ENCODE measurements around the gene OPCML.

The OPCML gene

DNA sequence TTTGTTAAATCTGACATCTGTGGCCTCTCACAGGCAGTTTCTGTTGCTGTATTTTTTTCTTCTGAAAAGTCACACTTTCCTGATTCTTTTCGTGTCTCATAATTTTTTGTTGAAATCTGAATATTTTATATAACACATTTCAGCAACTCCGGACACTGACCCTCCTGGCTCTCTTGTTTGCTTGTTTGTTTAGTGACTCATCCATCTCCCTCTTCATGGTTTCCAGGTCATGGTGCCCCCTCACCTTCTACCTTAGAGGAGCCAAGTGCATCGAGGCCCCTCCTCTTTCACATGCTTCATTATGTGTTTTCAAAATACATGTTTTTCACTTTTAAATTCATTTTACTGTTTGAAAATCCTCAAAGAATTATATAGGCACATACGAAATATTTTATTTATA, 562.4 kb downstream of the OPCML start:
- Histone ChIP-seq H3K9me3 (ENCODE audit: low read length) (no peaks in the 10 kb centered on the region), H3K4me1 (ENCODE audit: insufficient read depth, low read length) (peaks cover 4% of the 10 kb centered on the region), H2AFZ (ENCODE audit: low read depth, low read length) (no peak overlapping the region)

GRCh38 chr11:132962041-132962440, 570.3 kb downstream of the OPCML start:
- Histone ChIP-seq H3K27me3 (ENCODE audit: insufficient read depth, low read length) (peaks cover 10% of the 10 kb centered on the region), H3K9me3 (ENCODE audit: low read length) (no peaks in the 10 kb centered on the region), H3K4me3 (ENCODE audit: low read length) (no peak overlapping the region), H3K36me3 (ENCODE audit: insufficient read depth, low read length) (no peaks in the 10 kb centered on the region), H2AFZ (ENCODE audit: low read depth, low read length) (no peak overlapping the region), H3K4me1 (ENCODE audit: insufficient read depth, low read length) (no peaks in the 10 kb centered on the region)

More for the DNA sequence above, 562.4 kb downstream of the OPCML start:
- Histone ChIP-seq H3K27me3 (ENCODE audit: insufficient read depth, low read length) (no peaks in the 10 kb centered on the region), H3K4me3 (ENCODE audit: low read length) (no peak overlapping the region), H3K36me3 (ENCODE audit: insufficient read depth, low read length) (no peaks in the 10 kb centered on the region)

DNA sequence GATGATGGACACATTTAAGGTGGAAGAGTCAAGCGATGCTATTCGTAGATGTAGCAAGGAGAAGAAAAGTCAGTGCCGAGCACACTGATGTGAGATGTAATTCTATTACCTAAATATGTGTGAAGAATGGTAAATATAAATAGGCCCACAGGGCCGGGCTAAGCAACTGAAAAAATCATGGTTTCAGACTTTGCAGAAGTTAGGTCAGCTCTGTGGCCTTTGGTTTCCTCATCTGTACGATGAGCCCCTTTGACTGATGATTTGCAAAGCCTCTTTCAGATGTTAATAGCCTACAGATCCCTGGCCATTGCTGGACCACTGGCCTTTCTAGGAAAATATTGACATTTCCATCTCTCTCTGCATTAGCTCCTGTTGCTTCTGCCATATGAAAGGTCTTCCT, 570.8 kb downstream of the OPCML start:
- Histone ChIP-seq H3K9me3 (ENCODE audit: low read length) (no peaks in the 10 kb centered on the region), H2AFZ (ENCODE audit: low read depth, low read length) (no peak overlapping the region)

DNA sequence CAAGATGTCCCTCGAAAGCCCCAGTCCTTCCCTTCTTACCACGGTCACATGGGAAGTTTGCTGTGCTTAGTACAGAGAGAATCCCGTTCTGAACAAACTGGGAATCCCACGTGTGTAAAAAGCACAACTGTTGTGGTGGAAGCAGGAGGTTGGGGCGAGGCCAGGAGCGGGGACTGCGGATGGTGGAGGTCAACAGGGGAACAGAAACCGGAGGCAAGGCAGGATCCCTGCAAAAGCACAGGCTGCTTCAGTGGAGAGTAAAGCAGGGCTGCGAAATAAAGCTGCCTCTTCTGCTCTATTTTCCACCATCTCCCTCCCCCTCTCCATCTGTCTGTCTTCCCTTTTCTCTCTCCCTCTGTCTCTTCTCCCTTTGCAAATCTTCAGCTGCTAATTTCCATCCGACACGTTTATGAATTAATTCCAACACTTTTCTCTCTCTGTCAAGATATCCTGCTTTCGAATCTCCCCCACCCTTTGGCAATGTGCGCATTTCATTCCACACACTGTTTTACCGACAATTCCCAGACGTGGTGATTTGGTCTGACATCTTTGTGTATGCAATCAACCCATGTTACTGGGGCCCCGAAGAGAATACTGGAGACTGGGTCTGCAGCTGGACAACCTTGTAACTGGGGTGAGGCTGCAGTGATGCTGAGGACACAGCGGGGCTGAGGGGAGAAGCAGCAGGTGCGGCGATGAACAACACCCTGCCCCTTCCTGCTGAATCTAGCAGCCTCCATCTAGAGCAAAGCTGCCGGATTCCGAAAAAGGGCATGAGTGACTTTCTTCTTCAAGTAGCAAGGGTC, 571.8 kb downstream of the OPCML start:
- H3K9me3 ChIP-seq (ENCODE audit: low read length): no peaks in the 10 kb centered on the region
- H3K4me3 ChIP-seq (ENCODE audit: low read length): no peak overlapping the region
- H2AFZ ChIP-seq (ENCODE audit: low read depth, low read length): no peak overlapping the region
- H3K36me3 ChIP-seq (ENCODE audit: insufficient read depth, low read length): no peaks in the 10 kb centered on the region
- H3K4me1 ChIP-seq (ENCODE audit: insufficient read depth, low read length): no peaks in the 10 kb centered on the region
- H3K27me3 ChIP-seq (ENCODE audit: insufficient read depth, low read length): peaks cover 10% of the 10 kb centered on the region

More for the DNA sequence above, 570.8 kb downstream of the OPCML start:
- Histone ChIP-seq H3K27me3 (ENCODE audit: insufficient read depth, low read length) (peaks cover 10% of the 10 kb centered on the region), H3K4me1 (ENCODE audit: insufficient read depth, low read length) (no peaks in the 10 kb centered on the region), H3K36me3 (ENCODE audit: insufficient read depth, low read length) (no peaks in the 10 kb centered on the region), H3K4me3 (ENCODE audit: low read length) (no peak overlapping the region)

DNA sequence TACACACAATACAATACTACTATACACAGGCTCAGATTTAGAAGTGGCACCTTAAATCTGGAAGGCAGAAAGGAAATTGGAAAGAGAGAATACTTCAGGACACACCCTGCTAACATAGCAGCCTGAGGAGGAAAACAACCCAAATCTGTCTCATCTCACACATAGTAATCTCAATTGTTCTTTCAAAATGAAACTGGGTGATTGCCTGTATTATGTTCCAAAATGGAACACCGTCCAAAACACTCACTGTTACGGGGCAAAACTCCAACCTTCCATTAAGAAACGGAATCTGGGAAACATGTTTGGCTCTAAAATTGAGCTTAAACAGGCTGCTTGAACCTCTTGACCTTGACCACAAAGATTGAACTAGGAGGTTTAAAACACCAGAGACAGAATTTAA, 572.6 kb downstream of the OPCML start:
- H3K4me3 ChIP-seq (ENCODE audit: low read length): no peak overlapping the region

GRCh38 chr11:132957881-132958280, 574.4 kb downstream of the OPCML start:
- Histone ChIP-seq H3K9me3 (ENCODE audit: low read length) (no peaks in the 10 kb centered on the region), H3K4me3 (ENCODE audit: low read length) (no peak overlapping the region), H3K27me3 (ENCODE audit: insufficient read depth, low read length) (peaks cover 10% of the 10 kb centered on the region), H3K36me3 (ENCODE audit: insufficient read depth, low read length) (no peaks in the 10 kb centered on the region), H3K4me1 (ENCODE audit: insufficient read depth, low read length) (no peaks in the 10 kb centered on the region), H2AFZ (ENCODE audit: low read depth, low read length) (no peak overlapping the region)

More for the DNA sequence above, 572.6 kb downstream of the OPCML start:
- Histone ChIP-seq H3K27me3 (ENCODE audit: insufficient read depth, low read length) (peaks cover 10% of the 10 kb centered on the region), H3K9me3 (ENCODE audit: low read length) (no peaks in the 10 kb centered on the region), H3K4me1 (ENCODE audit: insufficient read depth, low read length) (no peaks in the 10 kb centered on the region), H2AFZ (ENCODE audit: low read depth, low read length) (no peak overlapping the region), H3K36me3 (ENCODE audit: insufficient read depth, low read length) (no peaks in the 10 kb centered on the region)

GRCh38 chr11:132948252-132948651, 584.0 kb downstream of the OPCML start:
- Histone ChIP-seq H2AFZ (ENCODE audit: low read depth, low read length) (no peak overlapping the region), H3K36me3 (ENCODE audit: insufficient read depth, low read length) (no peaks in the 10 kb centered on the region), H3K4me1 (ENCODE audit: insufficient read depth, low read length) (peaks cover 5% of the 10 kb centered on the region), H3K27me3 (ENCODE audit: insufficient read depth, low read length) (peaks cover 19% of the 10 kb centered on the region), H3K9me3 (ENCODE audit: low read length) (no peaks in the 10 kb centered on the region), H3K4me3 (ENCODE audit: low read length) (no peak overlapping the region)

DNA sequence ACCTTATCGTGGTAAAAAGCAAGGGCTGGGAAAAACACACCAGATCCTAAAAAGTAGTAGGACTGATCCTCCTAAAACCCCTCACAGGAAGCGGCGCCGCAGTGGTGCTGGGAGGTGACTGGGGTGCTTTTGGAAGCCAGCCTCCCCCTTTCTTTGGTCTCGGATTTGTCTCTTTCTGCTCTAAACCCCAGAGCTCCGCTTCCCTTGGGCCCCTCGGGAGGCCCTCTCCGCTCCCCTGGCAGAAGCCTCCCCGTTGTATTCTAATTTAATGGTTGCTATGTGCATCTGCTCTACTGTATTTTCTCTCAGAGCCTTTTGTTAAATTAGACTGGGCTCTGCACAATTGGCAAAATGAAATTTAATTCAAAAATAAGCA, 587.7 kb downstream of the OPCML start:
- Histone ChIP-seq H2AFZ (ENCODE audit: low read depth, low read length) (no peak overlapping the region), H3K4me1 (ENCODE audit: insufficient read depth, low read length) (peaks cover 17% of the 10 kb centered on the region), H3K27me3 (ENCODE audit: insufficient read depth, low read length) (peaks cover 20% of the 10 kb centered on the region), H3K4me3 (ENCODE audit: low read length) (peak overlapping the region; percentile 54), H3K36me3 (ENCODE audit: insufficient read depth, low read length) (no peaks in the 10 kb centered on the region), H3K9me3 (ENCODE audit: low read length) (no peaks in the 10 kb centered on the region)

- H3K9me3 ChIP-seq (ENCODE audit: low read length): no peaks in the 10 kb centered on the region
- H3K27me3 ChIP-seq (ENCODE audit: insufficient read depth, low read length): peaks cover 20% of the 10 kb centered on the region
- no peaks in the 10 kb centered on the region for H3K36me3 ChIP-seq (ENCODE audit: insufficient read depth, low read length)
- H3K4me1 ChIP-seq (ENCODE audit: insufficient read depth, low read length): peaks cover 17% of the 10 kb centered on the region
- no peak overlapping the region for H2AFZ ChIP-seq (ENCODE audit: low read depth, low read length)
- peak overlapping the region; percentile 54 for H3K4me3 ChIP-seq (ENCODE audit: low read length)
Measured at GRCh38 chr11:132943706-132944568, 588.4 kb downstream of the OPCML start.

- Histone ChIP-seq H3K36me3 (ENCODE audit: insufficient read depth, low read length) (no peaks in the 10 kb centered on the region), H3K4me3 (ENCODE audit: low read length) (peak overlapping the region; percentile 54), H2AFZ (ENCODE audit: low read depth, low read length) (no peak overlapping the region), H3K9me3 (ENCODE audit: low read length) (no peaks in the 10 kb centered on the region), H3K27me3 (ENCODE audit: insufficient read depth, low read length) (peaks cover 20% of the 10 kb centered on the region), H3K4me1 (ENCODE audit: insufficient read depth, low read length) (peaks cover 17% of the 10 kb centered on the region)
Measured at GRCh38 chr11:132943357-132943705, 589.0 kb downstream of the OPCML start.

GRCh38 chr11:132942611-132943356, 589.5 kb downstream of the OPCML start:
- H3K4me1 ChIP-seq (ENCODE audit: insufficient read depth, low read length): peaks cover 17% of the 10 kb centered on the region
- no peaks in the 10 kb centered on the region for H3K36me3 ChIP-seq (ENCODE audit: insufficient read depth, low read length)
- no peak overlapping the region for H2AFZ ChIP-seq (ENCODE audit: low read depth, low read length)
- no peaks in the 10 kb centered on the region for H3K9me3 ChIP-seq (ENCODE audit: low read length)
- peaks cover 20% of the 10 kb centered on the region for H3K27me3 ChIP-seq (ENCODE audit: insufficient read depth, low read length)
- peak overlapping the region; percentile 54 for H3K4me3 ChIP-seq (ENCODE audit: low read length)

GRCh38 chr11:132941761-132942160, 590.5 kb downstream of the OPCML start:
- Histone ChIP-seq H3K27me3 (ENCODE audit: insufficient read depth, low read length) (peaks cover 16% of the 10 kb centered on the region), H3K36me3 (ENCODE audit: insufficient read depth, low read length) (no peaks in the 10 kb centered on the region), H3K4me3 (ENCODE audit: low read length) (no peak overlapping the region), H3K4me1 (ENCODE audit: insufficient read depth, low read length) (peaks cover 17% of the 10 kb centered on the region), H3K9me3 (ENCODE audit: low read length) (no peaks in the 10 kb centered on the region), H2AFZ (ENCODE audit: low read depth, low read length) (no peak overlapping the region)

Data from neuron (in vitro differentiated cells).